WTC11 (cell line): ENCODE data around the gene NCKAP5. TPM values are rescaled to one million over a fixed set of nuclear protein-coding genes. Genes with fewer than 3 reads are reported as not detected.

Source experiments
- ATAC-seq: fragments of 200-7000 bp; cut with Tn5 transposase; 2 replicates; pipeline ENCODE4 v1.10.0; 2021; ENCODE audit warnings: mild to moderate bottlenecking, moderate library complexity
- CTCF ChIA-PET: fragments of 300-600 bp; sonication (Branson Sonifier 250); formaldehyde crosslinking; loops from one replicate; lab custom pipeline; 2021; ENCODE audit warnings: antibody characterized with exemption; lab: Charles Lee
- POLR2A ChIA-PET: fragments of 350-600 bp; sonication (Branson Sonifier 250); formaldehyde crosslinking; loops from one replicate; lab custom pipeline; 2021; ENCODE audit warnings: antibody characterized with exemption; lab: Charles Lee
- DNase-seq: peaks from one replicate; pipeline ENCODE4 v3.0.0; 2021; ENCODE audit warnings: low spot score
- H3K27ac Mint-ChIP-seq: 2 replicates; pipeline ENCODE4 v1.8.0; 2021; ENCODE audit warnings: mixed read lengths
- H3K27me3 Mint-ChIP-seq: 2 replicates; pipeline ENCODE4 v1.8.0; 2021; ENCODE audit warnings: low read depth, mild to moderate bottlenecking, moderate library complexity, mixed read lengths
- H3K36me3 Mint-ChIP-seq: 2 replicates; pipeline ENCODE4 v1.8.0; 2021; ENCODE audit warnings: mixed read lengths
- H3K4me1 Mint-ChIP-seq: 2 replicates; pipeline ENCODE4 v1.8.0; 2022; ENCODE audit warnings: mixed read lengths
- H3K4me3 Mint-ChIP-seq: 2 replicates; pipeline ENCODE4 v1.8.0; 2021; ENCODE audit warnings: mild to moderate bottlenecking, moderate library complexity, mixed read lengths
- H3K9me3 Mint-ChIP-seq: 2 replicates; pipeline ENCODE4 v1.8.0; 2021; ENCODE audit warnings: mixed read lengths
- CBFB ChIP-seq: sonication (generic); formaldehyde crosslinking; IDR thresholded peaks from 2 replicates; pipeline ENCODE4 v1.8.1; 2022; ENCODE audit warnings: mild to moderate bottlenecking, low read depth, missing genetic modification reagents
- FOXJ3 ChIP-seq: sonication (generic); formaldehyde crosslinking; IDR thresholded peaks from 2 replicates; pipeline ENCODE4 v1.9.0; 2021; ENCODE audit warnings: missing genetic modification reagents, mild to moderate bottlenecking, borderline replicate concordance
- FOXK1 ChIP-seq: sonication (generic); formaldehyde crosslinking; IDR thresholded peaks from 2 replicates; pipeline ENCODE4 v1.8.0; 2022; ENCODE audit warnings: mild to moderate bottlenecking, moderate library complexity, missing genetic modification reagents
- JUN ChIP-seq: sonication (generic); formaldehyde crosslinking; IDR thresholded peaks from 2 replicates; pipeline ENCODE4 v1.8.0; 2023; ENCODE audit warnings: mild to moderate bottlenecking, missing genetic modification reagents
- NR1H2 ChIP-seq: sonication (generic); formaldehyde crosslinking; IDR thresholded peaks from 2 replicates; pipeline ENCODE4 v1.9.0; 2021; ENCODE audit warnings: mild to moderate bottlenecking, moderate library complexity, missing genetic modification reagents
- NR3C1 ChIP-seq: sonication (generic); formaldehyde crosslinking; conservative IDR thresholded peaks from 2 replicates; pipeline ENCODE4 v1.8.1; 2023; ENCODE audit warnings: low read depth, mild to moderate bottlenecking, missing genetic modification reagents
- OVOL2 ChIP-seq: fragments of 250-450 bp; sonication (Bioruptor Pico); IDR thresholded peaks from 2 replicates; pipeline ENCODE4 v1.9.0; 2021; ENCODE audit warnings: mild to moderate bottlenecking, borderline replicate concordance
- RELA ChIP-seq: sonication (generic); formaldehyde crosslinking; IDR thresholded peaks from 2 replicates; pipeline ENCODE4 v1.8.1; 2022; ENCODE audit warnings: missing genetic modification reagents, mild to moderate bottlenecking, borderline replicate concordance
- SP1 ChIP-seq: sonication (generic); formaldehyde crosslinking; conservative IDR thresholded peaks from 2 replicates; pipeline ENCODE4 v1.8.1; 2022; ENCODE audit warnings: missing genetic modification reagents
- ZNF121 ChIP-seq: sonication (generic); formaldehyde crosslinking; IDR thresholded peaks from 2 replicates; pipeline ENCODE4 v1.8.0; 2023; ENCODE audit warnings: missing genetic modification reagents
- ZNF423 ChIP-seq: fragments of 250-450 bp; sonication (Bioruptor Pico); IDR thresholded peaks from 2 replicates; pipeline ENCODE4 v2.1.2; 2022; ENCODE audit warnings: mild to moderate bottlenecking, moderate library complexity
- total RNA-seq: library from RNA; stranded (reverse); gene quantifications from 3 replicates; pipeline ENCODE4 v1.2.3, GENCODE V29; 2021
- TF ChIP-seq, protein P1 (sequence below): sonication (generic); formaldehyde crosslinking; IDR thresholded peaks from 2 replicates; pipeline ENCODE4 v1.8.1; 2023; ENCODE audit warnings: mild to moderate bottlenecking, missing genetic modification reagents, moderate library complexity
- TF ChIP-seq, protein P2 (sequence below): sonication (generic); formaldehyde crosslinking; IDR thresholded peaks from 2 replicates; pipeline ENCODE4 v1.8.0; 2022; ENCODE audit warnings: mild to moderate bottlenecking, missing genetic modification reagents
- TF ChIP-seq, protein P3 (sequence below): sonication (generic); formaldehyde crosslinking; IDR thresholded peaks from 2 replicates; pipeline ENCODE4 v1.8.0; 2022; ENCODE audit warnings: missing genetic modification reagents
- TF ChIP-seq, protein P4 (sequence below): sonication (generic); formaldehyde crosslinking; IDR thresholded peaks from 2 replicates; pipeline ENCODE4 v1.8.0; 2023; ENCODE audit warnings: missing genetic modification reagents, mild to moderate bottlenecking, borderline replicate concordance
- TF ChIP-seq, protein P5 (sequence below): sonication (generic); formaldehyde crosslinking; IDR thresholded peaks from 2 replicates; pipeline ENCODE4 v1.8.1; 2023; ENCODE audit warnings: mild to moderate bottlenecking, missing genetic modification reagents, moderate library complexity
- TF ChIP-seq, protein P6 (sequence below): sonication (generic); formaldehyde crosslinking; conservative IDR thresholded peaks from 2 replicates; pipeline ENCODE4 v1.8.1; 2022; ENCODE audit warnings: mild to moderate bottlenecking, missing genetic modification reagents
- TF ChIP-seq, protein P7 (sequence below): sonication (generic); formaldehyde crosslinking; IDR thresholded peaks from 2 replicates; pipeline ENCODE4 v1.8.0; 2022; ENCODE audit warnings: mild to moderate bottlenecking, missing genetic modification reagents

NCKAP5 gene
- total RNA-seq, 1 experiment from 2014 or later, result 0.55 TPM

DNA sequence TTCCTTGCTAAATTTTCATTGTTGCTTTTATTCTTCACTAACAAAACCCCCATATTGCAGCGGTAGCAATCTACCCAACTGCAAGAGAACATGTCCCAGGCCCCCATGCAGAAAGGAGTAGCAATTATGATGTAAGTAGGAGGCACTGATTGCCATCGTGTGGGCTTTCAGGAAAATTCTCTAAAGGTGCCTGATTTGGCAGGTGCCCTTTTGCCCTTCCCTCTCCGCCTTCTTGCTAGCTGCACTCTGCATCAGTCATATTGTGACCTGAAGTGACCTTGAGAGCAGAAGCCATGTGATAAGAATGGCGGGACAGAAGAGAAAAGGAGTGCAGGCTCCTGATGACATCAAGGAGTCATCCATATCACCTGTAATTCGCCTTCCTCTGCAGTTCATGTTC lies 112.1 kb downstream of the NCKAP5 start (continued):
- TF ChIP-seq NR3C1 (CRISPR knock-in tag) (no peak), CBFB (CRISPR knock-in tag) (no peak), FOXK1 (no peak), ZNF121 (CRISPR knock-in tag) (no peak), NR1H2 (CRISPR knock-in tag) (no peak), OVOL2 (CRISPR knock-in tag) (no peak), ZNF423 (CRISPR knock-in tag) (no peak)
- TF ChIP-seq, protein P1, sequence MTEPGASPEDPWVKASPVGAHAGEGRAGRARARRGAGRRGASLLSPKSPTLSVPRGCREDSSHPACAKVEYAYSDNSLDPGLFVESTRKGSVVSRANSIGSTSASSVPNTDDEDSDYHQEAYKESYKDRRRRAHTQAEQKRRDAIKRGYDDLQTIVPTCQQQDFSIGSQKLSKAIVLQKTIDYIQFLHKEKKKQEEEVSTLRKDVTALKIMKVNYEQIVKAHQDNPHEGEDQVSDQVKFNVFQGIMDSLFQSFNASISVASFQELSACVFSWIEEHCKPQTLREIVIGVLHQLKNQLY (CRISPR knock-in tag), result no peak
- TF ChIP-seq, protein P2, sequence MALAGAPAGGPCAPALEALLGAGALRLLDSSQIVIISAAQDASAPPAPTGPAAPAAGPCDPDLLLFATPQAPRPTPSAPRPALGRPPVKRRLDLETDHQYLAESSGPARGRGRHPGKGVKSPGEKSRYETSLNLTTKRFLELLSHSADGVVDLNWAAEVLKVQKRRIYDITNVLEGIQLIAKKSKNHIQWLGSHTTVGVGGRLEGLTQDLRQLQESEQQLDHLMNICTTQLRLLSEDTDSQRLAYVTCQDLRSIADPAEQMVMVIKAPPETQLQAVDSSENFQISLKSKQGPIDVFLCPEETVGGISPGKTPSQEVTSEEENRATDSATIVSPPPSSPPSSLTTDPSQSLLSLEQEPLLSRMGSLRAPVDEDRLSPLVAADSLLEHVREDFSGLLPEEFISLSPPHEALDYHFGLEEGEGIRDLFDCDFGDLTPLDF (CRISPR knock-in tag), result no peak
- TF ChIP-seq, protein P3, sequence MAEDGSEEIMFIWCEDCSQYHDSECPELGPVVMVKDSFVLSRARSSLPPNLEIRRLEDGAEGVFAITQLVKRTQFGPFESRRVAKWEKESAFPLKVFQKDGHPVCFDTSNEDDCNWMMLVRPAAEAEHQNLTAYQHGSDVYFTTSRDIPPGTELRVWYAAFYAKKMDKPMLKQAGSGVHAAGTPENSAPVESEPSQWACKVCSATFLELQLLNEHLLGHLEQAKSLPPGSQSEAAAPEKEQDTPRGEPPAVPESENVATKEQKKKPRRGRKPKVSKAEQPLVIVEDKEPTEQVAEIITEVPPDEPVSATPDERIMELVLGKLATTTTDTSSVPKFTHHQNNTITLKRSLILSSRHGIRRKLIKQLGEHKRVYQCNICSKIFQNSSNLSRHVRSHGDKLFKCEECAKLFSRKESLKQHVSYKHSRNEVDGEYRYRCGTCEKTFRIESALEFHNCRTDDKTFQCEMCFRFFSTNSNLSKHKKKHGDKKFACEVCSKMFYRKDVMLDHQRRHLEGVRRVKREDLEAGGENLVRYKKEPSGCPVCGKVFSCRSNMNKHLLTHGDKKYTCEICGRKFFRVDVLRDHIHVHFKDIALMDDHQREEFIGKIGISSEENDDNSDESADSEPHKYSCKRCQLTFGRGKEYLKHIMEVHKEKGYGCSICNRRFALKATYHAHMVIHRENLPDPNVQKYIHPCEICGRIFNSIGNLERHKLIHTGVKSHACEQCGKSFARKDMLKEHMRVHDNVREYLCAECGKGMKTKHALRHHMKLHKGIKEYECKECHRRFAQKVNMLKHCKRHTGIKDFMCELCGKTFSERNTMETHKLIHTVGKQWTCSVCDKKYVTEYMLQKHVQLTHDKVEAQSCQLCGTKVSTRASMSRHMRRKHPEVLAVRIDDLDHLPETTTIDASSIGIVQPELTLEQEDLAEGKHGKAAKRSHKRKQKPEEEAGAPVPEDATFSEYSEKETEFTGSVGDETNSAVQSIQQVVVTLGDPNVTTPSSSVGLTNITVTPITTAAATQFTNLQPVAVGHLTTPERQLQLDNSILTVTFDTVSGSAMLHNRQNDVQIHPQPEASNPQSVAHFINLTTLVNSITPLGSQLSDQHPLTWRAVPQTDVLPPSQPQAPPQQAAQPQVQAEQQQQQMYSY, result no peak
- TF ChIP-seq, all 79 proteins: peak for 0

DNA sequence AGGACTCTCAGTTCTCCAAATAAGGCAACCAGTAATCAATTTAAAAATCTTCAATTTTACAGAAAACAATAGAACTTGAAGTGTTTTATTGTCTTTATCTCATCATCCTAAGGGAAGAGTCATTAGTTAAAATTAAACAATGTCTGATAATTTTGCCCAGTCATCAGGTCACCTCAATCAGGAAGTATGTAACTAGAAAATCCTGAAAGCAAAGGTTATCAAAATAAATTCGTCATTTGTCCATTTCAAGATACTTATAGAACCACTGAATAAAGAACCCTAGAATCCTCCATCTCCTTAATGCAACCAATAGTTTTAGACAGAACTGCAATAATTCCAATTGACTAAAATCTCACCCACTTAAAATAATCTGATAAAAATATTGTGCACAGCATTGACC lies 115.2 kb downstream of the NCKAP5 start:
- CTCF ChIA-PET, result no interaction called here
- no peak for DNase-seq
- Mint-ChIP-seq H3K4me1 (no peaks in the 10 kb centered on the region), H3K36me3 (no peaks in the 10 kb centered on the region), H3K27ac (no peak overlapping the region), H3K4me3 (no peak overlapping the region), H3K27me3 (no peaks in the 10 kb centered on the region), H3K9me3 (no peaks in the 10 kb centered on the region)
- ATAC-seq, result no peak
- no peak for TF ChIP-seq FOXJ3 (CRISPR knock-in tag)
- TF ChIP-seq, protein P4, sequence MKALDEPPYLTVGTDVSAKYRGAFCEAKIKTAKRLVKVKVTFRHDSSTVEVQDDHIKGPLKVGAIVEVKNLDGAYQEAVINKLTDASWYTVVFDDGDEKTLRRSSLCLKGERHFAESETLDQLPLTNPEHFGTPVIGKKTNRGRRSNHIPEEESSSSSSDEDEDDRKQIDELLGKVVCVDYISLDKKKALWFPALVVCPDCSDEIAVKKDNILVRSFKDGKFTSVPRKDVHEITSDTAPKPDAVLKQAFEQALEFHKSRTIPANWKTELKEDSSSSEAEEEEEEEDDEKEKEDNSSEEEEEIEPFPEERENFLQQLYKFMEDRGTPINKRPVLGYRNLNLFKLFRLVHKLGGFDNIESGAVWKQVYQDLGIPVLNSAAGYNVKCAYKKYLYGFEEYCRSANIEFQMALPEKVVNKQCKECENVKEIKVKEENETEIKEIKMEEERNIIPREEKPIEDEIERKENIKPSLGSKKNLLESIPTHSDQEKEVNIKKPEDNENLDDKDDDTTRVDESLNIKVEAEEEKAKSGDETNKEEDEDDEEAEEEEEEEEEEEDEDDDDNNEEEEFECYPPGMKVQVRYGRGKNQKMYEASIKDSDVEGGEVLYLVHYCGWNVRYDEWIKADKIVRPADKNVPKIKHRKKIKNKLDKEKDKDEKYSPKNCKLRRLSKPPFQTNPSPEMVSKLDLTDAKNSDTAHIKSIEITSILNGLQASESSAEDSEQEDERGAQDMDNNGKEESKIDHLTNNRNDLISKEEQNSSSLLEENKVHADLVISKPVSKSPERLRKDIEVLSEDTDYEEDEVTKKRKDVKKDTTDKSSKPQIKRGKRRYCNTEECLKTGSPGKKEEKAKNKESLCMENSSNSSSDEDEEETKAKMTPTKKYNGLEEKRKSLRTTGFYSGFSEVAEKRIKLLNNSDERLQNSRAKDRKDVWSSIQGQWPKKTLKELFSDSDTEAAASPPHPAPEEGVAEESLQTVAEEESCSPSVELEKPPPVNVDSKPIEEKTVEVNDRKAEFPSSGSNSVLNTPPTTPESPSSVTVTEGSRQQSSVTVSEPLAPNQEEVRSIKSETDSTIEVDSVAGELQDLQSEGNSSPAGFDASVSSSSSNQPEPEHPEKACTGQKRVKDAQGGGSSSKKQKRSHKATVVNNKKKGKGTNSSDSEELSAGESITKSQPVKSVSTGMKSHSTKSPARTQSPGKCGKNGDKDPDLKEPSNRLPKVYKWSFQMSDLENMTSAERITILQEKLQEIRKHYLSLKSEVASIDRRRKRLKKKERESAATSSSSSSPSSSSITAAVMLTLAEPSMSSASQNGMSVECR (CRISPR knock-in tag), result no peak
- TF ChIP-seq, protein P5, sequence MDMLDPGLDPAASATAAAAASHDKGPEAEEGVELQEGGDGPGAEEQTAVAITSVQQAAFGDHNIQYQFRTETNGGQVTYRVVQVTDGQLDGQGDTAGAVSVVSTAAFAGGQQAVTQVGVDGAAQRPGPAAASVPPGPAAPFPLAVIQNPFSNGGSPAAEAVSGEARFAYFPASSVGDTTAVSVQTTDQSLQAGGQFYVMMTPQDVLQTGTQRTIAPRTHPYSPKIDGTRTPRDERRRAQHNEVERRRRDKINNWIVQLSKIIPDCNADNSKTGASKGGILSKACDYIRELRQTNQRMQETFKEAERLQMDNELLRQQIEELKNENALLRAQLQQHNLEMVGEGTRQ (CRISPR knock-in tag), result no peak
- TF ChIP-seq, protein P6, sequence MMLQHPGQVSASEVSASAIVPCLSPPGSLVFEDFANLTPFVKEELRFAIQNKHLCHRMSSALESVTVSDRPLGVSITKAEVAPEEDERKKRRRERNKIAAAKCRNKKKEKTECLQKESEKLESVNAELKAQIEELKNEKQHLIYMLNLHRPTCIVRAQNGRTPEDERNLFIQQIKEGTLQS, result no peak
- TF ChIP-seq RELA, result no peak
- TF ChIP-seq, protein P7, sequence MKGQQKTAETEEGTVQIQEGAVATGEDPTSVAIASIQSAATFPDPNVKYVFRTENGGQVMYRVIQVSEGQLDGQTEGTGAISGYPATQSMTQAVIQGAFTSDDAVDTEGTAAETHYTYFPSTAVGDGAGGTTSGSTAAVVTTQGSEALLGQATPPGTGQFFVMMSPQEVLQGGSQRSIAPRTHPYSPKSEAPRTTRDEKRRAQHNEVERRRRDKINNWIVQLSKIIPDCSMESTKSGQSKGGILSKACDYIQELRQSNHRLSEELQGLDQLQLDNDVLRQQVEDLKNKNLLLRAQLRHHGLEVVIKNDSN (CRISPR knock-in tag), result no peak
- no peak for TF ChIP-seq NR3C1 (CRISPR knock-in tag)
- TF ChIP-seq JUN (CRISPR knock-in tag), result no peak
- TF ChIP-seq SP1 (CRISPR knock-in tag), result no peak
- POLR2A ChIA-PET, result no interaction called here
